SK-N-MC (cell line): ENCODE data around the gene DYNLL2.

ENCODE experiments used
- FOXP2 ChIP-seq: optimal IDR thresholded peaks from 2 replicates; pipeline ENCODE3; 2011; ENCODE audit warnings: mild to moderate bottlenecking, moderate library complexity; ENCODE audit not compliant: insufficient read depth; ENCODE audit errors: extremely low read length, control extremely low read depth
- POLR2AphosphoS5 ChIP-seq: IDR thresholded peaks from 2 replicates; pipeline ENCODE4 v1.6.1; 2012; ENCODE audit warnings: mild to moderate bottlenecking, low read depth, low read length, borderline replicate concordance

DNA sequence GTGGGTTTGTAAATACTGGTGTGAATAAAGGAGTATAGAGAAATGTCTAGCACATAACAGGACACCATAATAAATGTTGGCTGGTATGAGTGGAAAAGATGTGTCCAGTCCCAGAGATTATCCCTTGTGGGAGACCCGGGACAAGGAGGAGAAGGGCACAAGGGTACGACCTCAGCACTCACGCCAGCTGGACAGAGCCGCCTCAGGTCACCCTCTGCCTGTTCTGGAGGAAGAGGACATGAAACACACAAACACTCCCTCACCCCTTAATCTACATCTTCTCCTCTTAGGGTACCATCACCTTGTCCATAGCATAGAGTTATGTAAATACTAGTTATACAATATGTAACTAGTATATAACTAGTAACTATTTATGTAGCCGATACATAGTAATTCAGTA, 26.8 kb downstream of the DYNLL2 start:
- no peak for TF ChIP-seq FOXP2
- TF ChIP-seq POLR2AphosphoS5: no peak
